Body of pancreas (tissue), 4 donors: ENCODE results near the gene HNRNPUL2. TPM values are rescaled to one million over a fixed set of nuclear protein-coding genes. Genes with fewer than 3 reads are reported as not detected.

Experiments used
- ATAC-seq: fragments of 150-250 bp; one replicate; pipeline ENCODE4 v1.9.1; 2016
- DNase-seq, 4 donors: peaks; one replicate each; pipeline ENCODE4 v3.0.0-alpha.2; 2019
- H3K27ac ChIP-seq, 4 donors: fragments of 200-600 bp; sonication (generic); 1 replicate in 3 of 4; 2 replicates in 1 of 4; pipeline versions ENCODE4 v1.5.1 to v1.6.1; 2016 to 2019; ENCODE audit warnings: mild to moderate bottlenecking in 1 of 4, mixed read lengths in 1 of 4, moderate library complexity in 1 of 4
- H3K27me3 ChIP-seq, 2 donors: fragments of 200-600 bp; sonication (generic); one replicate each; pipeline ENCODE4 v1.6.0; 2016; ENCODE audit warnings: mild to moderate bottlenecking in 1 of 2
- H3K36me3 ChIP-seq, 2 donors: fragments of 200-600 bp; sonication (generic); replicated peaks in 1 of 2; 2 replicates each; pipeline ENCODE4 v1.5.1; 2016; ENCODE audit warnings: low read depth in 2 of 2; ENCODE audit not compliant: insufficient read depth in 1 of 2
- H3K4me1 ChIP-seq: fragments of 200-600 bp; sonication (generic); one replicate; pipeline ENCODE4 v1.6.0; 2016
- H3K4me3 ChIP-seq, 2 donors: fragments of 200-600 bp; sonication (generic); 1 replicate in 1 of 2; 2 replicates in 1 of 2; pipeline ENCODE4 v1.5.1; 2016 to 2019
- H3K9me3 ChIP-seq, 3 donors: fragments of 200-600 bp; sonication (generic); 1 replicate in 2 of 3; 2 replicates in 1 of 3; pipeline ENCODE4 v1.5.1; 2016
- POLR2A ChIP-seq, 3 donors: fragments of 450-650 bp; IDR thresholded peaks; one replicate each; pipeline ENCODE4 v1.6.1; 2016; ENCODE audit warnings: antibody characterized with exemption in 3 of 3, mild to moderate bottlenecking in 2 of 3
- WGBS, 2 donors: methylation state at CpG; one replicate each; pipeline ENCODE4 v1.1.5; 2017; 5-methylcytosine and 5-hydroxymethylcytosine counted together
- intact Hi-C: fragments of 100-400 bp; cut with DNase I; formaldehyde crosslinking; loops from one replicate; pipeline ENCODE4 v1.15.1; 2023
- small RNA-seq: library from RNA; depleted of rRNA; stranded (forward); fragments of <200 nt; gene quantifications from one replicate; pipeline ENCODE3, GENCODE V24; 2016
- total RNA-seq, 2 donors: library from RNA; depleted of rRNA; stranded (reverse); fragments of >200 nt; gene quantifications; one replicate each; pipeline ENCODE4 v1.1.0, GENCODE V29; 2016
- TF ChIP-seq, protein P1 (sequence below), 7 experiments: fragments of 450-650 bp in 4 of 7; fragments of 200-600 bp in 3 of 7; sonication (generic) in 3 of 7; IDR thresholded peaks; one replicate each; pipeline ENCODE4 v1.5.1; 2016 to 2019; ENCODE audit warnings: antibody characterized with exemption in 7 of 7

HNRNPUL2 gene
- total RNA-seq, 2 donors from 2014 or later, result 19.1 to 20.5 TPM

DNA sequence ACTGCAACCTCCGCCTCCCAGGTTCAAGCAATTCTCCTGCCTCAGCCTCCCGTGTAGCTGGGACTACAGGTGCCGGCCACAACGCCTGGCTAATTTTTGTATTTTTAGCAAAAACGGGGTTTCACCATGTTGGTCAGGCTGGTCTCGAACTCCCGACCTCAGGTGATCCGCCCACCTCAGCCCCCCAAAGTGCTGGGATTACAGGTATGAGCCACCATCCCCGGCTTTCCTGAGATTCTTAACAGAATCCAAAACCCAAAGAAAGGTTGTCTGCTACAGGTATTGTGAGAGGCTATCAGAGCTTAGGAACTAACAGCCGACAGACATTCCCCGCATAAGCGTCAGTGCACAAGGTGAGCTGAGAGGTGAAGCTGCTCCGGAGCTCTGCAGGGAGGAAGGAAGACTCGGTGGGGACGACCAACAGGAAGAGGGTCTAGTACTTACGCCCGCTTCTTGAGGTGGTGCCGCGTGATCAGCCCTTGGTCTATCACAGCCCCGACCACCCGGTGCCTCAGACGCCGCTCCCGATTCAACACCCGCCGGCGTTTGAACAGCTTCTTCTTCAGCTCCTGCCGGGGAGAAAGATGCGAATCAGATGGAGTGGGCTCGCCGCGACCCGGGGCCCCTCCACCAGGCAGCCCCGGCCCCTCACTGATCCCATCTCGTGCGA is 62.7 kb downstream of the HNRNPUL2 start:
- DNase-seq, result peak; percentile 65 to 76 (median 70)
- peak; percentile 69 for ATAC-seq

More for the DNA sequence above, 62.7 kb downstream of the HNRNPUL2 start:
- Histone ChIP-seq H3K27me3 (no peaks in the 10 kb centered on the region), H3K4me3 (peak overlapping the region; percentile 67 to 82), H3K4me1 (peaks cover 41% of the 10 kb centered on the region), H3K36me3 (peaks cover 0 to 2% of the 10 kb centered on the region in 2 donors), H3K27ac (peak overlapping the region; percentile 79 to 94 (median 84)), H3K9me3 (no peaks in the 10 kb centered on the region)
- WGBS, 2 donors, result 3 to 4% methylated on average over 21 to 36 of the region's 36 CpGs
- intact Hi-C loops, result no loop called here
- TF ChIP-seq, protein P1, sequence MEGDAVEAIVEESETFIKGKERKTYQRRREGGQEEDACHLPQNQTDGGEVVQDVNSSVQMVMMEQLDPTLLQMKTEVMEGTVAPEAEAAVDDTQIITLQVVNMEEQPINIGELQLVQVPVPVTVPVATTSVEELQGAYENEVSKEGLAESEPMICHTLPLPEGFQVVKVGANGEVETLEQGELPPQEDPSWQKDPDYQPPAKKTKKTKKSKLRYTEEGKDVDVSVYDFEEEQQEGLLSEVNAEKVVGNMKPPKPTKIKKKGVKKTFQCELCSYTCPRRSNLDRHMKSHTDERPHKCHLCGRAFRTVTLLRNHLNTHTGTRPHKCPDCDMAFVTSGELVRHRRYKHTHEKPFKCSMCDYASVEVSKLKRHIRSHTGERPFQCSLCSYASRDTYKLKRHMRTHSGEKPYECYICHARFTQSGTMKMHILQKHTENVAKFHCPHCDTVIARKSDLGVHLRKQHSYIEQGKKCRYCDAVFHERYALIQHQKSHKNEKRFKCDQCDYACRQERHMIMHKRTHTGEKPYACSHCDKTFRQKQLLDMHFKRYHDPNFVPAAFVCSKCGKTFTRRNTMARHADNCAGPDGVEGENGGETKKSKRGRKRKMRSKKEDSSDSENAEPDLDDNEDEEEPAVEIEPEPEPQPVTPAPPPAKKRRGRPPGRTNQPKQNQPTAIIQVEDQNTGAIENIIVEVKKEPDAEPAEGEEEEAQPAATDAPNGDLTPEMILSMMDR (IDR thresholded peaks at IDR 0.05), result no peak
- no peak for TF ChIP-seq POLR2A (IDR thresholded peaks at IDR 0.05)

Small RNAs within 50 kb of the gene (small RNA-seq; reads per million reads assigned to genes)
- gene SNORA57, result not detected

Other genes starting within 250 kb of the HNRNPUL2 start
- 100 to 1,000 TPM; 168 to 241 TPM for gene AHNAK, start 180.7 kb downstream of the HNRNPUL2 start, total RNA-seq
- gene EEF1G, start 153.6 kb downstream of the HNRNPUL2 start, total RNA-seq, result 1,000 to 10,000 TPM in 1 of 2 donors, 100 to 1,000 TPM in 1; 893 to 1,161 TPM
- gene TUT1, start 135.9 kb downstream of the HNRNPUL2 start, total RNA-seq, result 10 to 100 TPM; 10.1 to 11.2 TPM
- gene MTA2, start 125.6 kb downstream of the HNRNPUL2 start, total RNA-seq, result 10 to 100 TPM; 26.2 to 29.3 TPM
- gene EML3, start 114.7 kb downstream of the HNRNPUL2 start, total RNA-seq, result 10 to 100 TPM; 31.4 to 69.9 TPM
- 1 to 10 TPM; 1.8 to 4.0 TPM for gene ROM1, start 114.2 kb downstream of the HNRNPUL2 start, total RNA-seq
- gene B3GAT3, start 105.5 kb downstream of the HNRNPUL2 start, total RNA-seq, result 10 to 100 TPM; 17.1 to 63.0 TPM
- 10 to 100 TPM; 62.3 to 64.9 TPM for gene GANAB, start 80.8 kb downstream of the HNRNPUL2 start, total RNA-seq
- gene INTS5, start 74.2 kb downstream of the HNRNPUL2 start, total RNA-seq, result 10 to 100 TPM; 11.4 to 21.1 TPM
- gene C11orf98, start 62.2 kb downstream of the HNRNPUL2 start, total RNA-seq, result 10 to 100 TPM; 18.2 to 24.4 TPM
- gene CSKMT, start 62.1 kb downstream of the HNRNPUL2 start, total RNA-seq, result 100 to 1,000 TPM in 1 of 2 donors, 1 to 10 TPM in 1; 5.4 to 110 TPM
- 10 to 100 TPM; 10.4 to 12.9 TPM for gene UQCC3, start 55.8 kb downstream of the HNRNPUL2 start, total RNA-seq
- 1 to 10 TPM; 4.9 to 5.6 TPM for gene LBHD1, start 55.2 kb downstream of the HNRNPUL2 start, total RNA-seq
- 100 to 1,000 TPM; 129 to 204 TPM for gene UBXN1, start 48.4 kb downstream of the HNRNPUL2 start, total RNA-seq
- 1 to 10 TPM; 3.1 to 4.6 TPM for gene LRRN4CL, start 37.9 kb downstream of the HNRNPUL2 start, total RNA-seq
- gene BSCL2, start 20.0 kb downstream of the HNRNPUL2 start, total RNA-seq, result 100 to 1,000 TPM in 1 of 2 donors, 10 to 100 TPM in 1; 44.6 to 248 TPM
- 1 to 10 TPM in 1 of 2 donors, not detected in 1; 1.0 TPM for gene GNG3, start 19.8 kb downstream of the HNRNPUL2 start, total RNA-seq
- 10 to 100 TPM; 12.5 to 18.5 TPM for gene TTC9C, start 1.0 kb upstream of the HNRNPUL2 start, total RNA-seq
- gene ZBTB3, start 26.7 kb upstream of the HNRNPUL2 start, total RNA-seq, result 1 to 10 TPM; 3.9 to 4.0 TPM
- gene POLR2G, start 34.1 kb upstream of the HNRNPUL2 start, total RNA-seq, result 10 to 100 TPM; 19.2 to 35.9 TPM
- 10 to 100 TPM; 23.9 to 39.9 TPM for gene TAF6L, start 43.9 kb upstream of the HNRNPUL2 start, total RNA-seq
- gene TMEM179B, start 59.9 kb upstream of the HNRNPUL2 start, total RNA-seq, result 10 to 100 TPM; 40.9 to 41.8 TPM
- gene TMEM223, start 64.5 kb upstream of the HNRNPUL2 start, total RNA-seq, result 10 to 100 TPM in 1 of 2 donors, 1 to 10 TPM in 1; 6.2 to 29.0 TPM
- 100 to 1,000 TPM in 1 of 2 donors, 10 to 100 TPM in 1; 49.8 to 108 TPM for gene NXF1, start 78.0 kb upstream of the HNRNPUL2 start, total RNA-seq
- 10 to 100 TPM; 20.1 to 23.6 TPM for gene STX5, start 104.6 kb upstream of the HNRNPUL2 start, total RNA-seq
- gene TEX54, start 105.4 kb upstream of the HNRNPUL2 start, total RNA-seq, result not detected
- gene WDR74, start 112.1 kb upstream of the HNRNPUL2 start, total RNA-seq, result 10 to 100 TPM; 15.8 to 40.0 TPM
- gene SLC3A2, start 153.4 kb upstream of the HNRNPUL2 start, total RNA-seq, result 100 to 1,000 TPM in 1 of 2 donors, 10 to 100 TPM in 1; 75.5 to 108 TPM
- not detected for gene CHRM1, start 193.9 kb upstream of the HNRNPUL2 start, total RNA-seq